ENCODE measurements around the gene WDR45.
"Not testable (repeated sequence)": the region's sequence is repeated elsewhere in the genome, so short reads cannot be mapped to it uniquely, and the experiment has no call there.

The WDR45 gene

DNA sequence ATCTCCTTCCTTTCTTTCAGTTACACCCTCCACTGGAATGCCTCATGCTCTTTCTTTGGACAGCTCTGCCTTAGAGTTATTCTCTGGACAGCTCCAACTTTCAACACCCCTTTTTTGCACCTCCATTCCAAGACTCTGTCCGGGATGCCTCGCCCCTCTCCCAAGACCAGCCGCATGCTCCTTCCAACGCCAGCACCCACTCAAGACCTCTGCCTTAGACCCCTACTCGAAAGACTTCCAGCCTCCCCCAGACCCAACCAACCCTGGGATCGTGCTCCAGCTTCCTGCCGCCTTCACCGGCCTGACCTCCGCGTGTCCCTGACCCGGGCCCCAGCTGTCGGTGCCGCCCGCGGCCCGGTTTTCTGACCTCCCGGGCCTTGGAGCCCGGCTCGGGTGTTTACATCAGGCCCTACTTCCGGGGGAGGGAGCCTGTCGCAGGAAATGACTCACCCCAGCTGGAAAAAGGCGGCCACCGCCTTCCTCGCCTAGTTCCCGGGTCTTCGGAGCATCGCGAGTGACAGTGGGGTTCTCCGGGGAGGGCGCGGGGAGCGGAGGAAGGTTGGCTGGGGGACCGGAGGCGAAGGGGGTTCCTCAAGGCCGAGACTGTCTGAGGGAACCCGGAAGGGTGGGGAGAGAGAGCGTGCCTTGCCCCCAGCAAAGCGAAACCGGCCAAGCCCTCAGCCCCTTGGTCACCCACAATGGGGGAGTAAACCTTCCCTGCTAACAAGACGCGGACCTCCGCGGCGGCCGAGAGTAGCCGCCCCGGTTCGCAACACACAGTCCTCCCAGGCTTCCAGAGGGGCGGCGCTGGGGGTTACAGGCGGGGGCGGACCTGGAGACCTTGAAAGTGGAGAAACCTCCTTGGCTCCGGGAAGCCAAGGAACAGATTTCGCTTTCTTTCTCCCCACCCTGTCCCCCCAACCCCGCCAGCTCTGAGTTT, at the start of gene WDR45:
TSS of gene WDR45 (minus strand) at position 399 of the 940 bp plus-strand sequence. CDS start 1,792 bp downstream, outside the sequence.
- peak; percentile 66 for DNase-seq

- DNase-seq = no peak
Observed at GRCh38 chrX:49129427-49129826, 49.7 kb upstream of the WDR45 start.

DNA sequence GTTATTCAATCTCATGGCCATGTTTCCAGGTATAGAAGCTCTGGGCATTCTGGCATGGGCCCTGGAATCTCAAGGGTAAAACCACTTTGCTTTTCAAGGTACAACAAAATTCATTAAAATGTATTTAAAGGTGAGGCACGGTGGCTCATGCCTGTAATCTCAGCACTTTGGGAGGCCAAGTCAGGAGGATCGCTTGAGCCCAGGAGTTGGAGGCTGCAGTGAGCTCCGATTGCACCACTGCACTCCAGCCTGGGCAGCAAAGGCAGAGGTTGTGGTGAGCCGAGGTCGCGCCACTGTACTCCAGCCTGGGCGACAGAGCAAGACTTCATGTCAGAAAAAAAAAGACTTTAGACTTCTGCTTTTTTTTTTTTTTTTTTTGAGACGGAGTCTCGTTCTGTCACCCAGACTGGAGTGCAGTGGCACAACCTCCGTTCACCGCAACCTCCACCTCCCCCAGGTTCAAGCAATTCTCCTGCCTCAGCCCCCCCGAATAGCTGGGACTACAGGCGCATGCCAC, 48.1 kb upstream of the WDR45 start:
- DNase-seq = not testable (repeated sequence)

DNA sequence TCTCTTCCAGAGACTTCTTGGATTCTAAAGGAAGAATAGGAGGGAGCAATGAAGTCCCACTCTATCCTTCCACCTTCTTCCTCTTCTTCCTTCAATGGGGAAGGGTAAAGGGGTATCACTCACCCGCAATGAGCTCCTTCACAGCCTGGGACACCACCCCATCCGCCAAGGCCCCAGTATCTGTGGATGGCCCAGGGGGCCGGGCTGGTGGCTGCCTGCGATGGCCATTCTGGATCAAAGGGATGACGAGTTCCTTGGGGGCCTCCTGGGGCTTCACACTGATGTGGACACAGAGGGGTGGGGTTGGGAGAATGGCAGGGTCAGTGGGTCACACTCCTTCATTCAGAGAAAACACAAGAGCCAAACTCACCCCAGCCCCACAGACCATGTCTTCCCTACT, 42.8 kb upstream of the WDR45 start:
- no peak for DNase-seq

DNA sequence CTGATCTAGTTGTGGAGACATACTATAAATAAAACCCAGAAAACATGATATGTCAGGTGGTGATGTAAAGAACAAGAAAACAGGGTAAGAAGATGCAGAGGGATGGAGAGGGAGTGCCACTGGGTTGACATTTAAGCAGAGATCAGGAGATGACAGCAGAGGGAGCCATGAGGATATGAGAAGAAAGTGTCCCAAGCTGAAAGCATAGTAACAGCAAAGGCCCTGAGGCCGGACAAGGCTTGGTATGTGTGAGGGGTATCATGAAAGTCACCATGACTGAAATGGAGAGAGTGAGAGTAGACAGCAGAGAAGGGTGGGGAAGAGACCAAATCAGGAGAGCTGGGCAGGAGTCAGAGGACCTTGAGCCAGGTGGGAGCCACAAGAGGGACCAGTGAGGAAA, 40.4 kb upstream of the WDR45 start:
- no peak for DNase-seq

- DNase-seq = no peak
Observed at GRCh38 chrX:49117581-49117980, 37.9 kb upstream of the WDR45 start.

- no peak for DNase-seq
Observed at GRCh38 chrX:49116716-49117115, 37.0 kb upstream of the WDR45 start.

DNA sequence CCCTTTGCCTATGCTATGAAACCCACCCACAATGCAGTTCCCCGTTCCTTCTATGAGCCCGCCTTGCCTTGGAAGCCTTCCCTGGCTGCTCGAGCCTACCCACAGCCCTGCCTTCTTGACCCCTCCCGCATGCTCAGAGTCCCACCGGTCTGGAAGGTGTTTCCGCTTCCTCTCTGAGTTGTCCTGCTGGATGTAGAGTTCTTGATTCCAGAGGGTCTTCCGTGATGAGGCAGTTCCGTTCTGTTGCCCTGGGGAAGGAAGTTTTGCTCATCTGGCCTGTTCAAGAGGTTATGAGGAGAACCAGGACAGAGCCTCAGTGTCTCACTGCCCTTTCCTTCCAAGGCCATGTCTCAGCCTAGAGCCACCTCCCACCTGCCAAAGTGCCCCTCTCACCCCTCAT, 36.4 kb upstream of the WDR45 start:
- DNase-seq = no peak

DNA sequence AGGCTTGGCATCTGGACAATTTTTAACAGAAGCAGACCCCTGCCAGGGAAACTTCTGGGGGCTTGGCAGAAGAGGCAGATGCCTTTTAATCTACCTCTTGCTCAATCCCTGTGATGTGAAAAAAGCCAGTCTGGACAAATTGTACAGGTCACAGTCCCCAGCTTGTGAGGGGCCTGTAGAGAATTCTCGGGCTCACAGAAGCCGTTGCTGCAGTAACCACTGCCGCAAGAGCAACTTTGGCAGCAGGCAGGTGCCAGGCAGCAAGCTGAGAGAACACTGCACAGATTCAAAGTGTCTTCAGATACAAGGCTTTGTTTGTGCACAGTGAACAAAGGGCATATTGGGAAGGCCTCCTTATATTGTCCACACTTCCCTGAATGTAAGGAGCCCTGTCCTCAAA, 32.1 kb upstream of the WDR45 start:
- DNase-seq = no peak

GRCh38 chrX:49110417-49110816, 30.7 kb upstream of the WDR45 start:
- DNase-seq = no peak

DNA sequence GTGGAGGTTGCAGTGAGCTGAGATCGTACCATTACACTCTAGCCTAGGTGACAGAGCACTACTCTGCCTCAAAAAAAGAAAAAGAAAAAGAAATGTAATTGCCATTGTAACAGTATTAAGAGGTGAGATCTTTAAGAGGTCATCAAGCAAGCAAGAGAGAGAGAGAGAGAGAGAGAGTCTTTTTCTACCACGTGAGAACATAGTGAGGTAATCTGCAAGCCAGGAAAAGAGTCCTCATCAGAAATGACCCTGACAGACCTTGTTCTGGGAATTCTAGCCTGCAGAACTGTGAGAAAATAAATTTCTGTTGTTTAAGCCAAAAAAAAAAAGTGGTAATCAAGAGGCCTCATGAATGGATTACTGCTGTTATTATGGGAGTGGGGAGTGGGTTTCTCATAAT, 29.0 kb upstream of the WDR45 start:
- DNase-seq = no peak

DNA sequence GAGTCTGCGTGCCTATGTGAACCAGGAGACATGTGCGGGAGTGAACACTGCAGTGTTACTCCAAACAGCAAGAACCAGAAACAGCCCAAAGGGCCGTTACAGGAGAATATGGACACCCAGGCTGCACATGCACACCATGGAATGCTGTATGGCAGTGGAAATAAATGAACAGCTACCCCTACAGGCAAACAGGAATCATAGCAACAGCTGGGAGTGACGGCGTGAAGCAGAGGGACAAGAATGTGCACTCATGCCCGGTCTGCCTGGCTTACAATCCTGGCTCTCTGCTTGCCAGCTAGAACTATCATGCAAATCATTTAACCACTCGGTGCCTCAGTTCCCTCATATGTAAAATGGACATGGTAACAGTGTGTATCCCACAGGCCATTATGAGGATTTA, 27.2 kb upstream of the WDR45 start:
- DNase-seq = no peak

DNA sequence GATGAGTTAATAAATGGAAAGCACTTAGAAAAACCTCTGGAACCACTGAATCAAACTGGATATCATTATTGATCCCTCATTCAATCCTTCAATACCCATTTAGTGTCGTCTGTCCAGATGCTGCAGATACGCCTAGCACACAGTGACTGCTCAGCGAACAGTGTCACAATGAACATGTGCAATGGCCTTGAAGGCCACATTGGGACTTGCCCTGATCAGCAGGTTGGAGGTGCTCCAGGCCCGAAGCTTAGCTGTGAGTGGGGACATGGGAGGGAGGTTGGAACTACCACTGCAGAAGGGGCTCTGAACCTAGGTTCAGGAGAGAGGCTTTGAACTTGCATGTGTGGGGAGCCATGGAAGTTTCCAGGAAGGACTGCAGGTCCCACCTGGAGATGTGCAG, 26.6 kb upstream of the WDR45 start:
- DNase-seq = no peak

DNA sequence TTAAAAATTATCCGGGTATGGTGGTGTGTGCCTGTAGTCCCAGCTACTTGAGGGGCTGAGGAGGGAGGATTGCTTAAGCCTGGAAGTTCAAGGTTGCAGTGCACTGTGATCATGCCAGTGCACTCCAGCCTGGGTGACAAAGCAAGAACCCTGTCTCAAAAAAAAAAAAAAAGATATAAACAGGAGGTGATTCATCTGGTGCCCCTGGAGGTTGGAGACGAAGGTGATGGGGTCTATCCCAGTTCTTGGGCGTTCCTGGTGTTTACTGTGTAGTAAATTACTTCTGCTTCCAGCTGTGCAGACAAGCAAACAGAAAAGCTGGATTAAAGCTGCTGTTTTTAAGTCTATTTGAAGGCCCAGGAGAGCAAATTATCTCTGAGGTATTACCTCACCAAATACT, 23.9 kb upstream of the WDR45 start:
- DNase-seq = no peak

DNA sequence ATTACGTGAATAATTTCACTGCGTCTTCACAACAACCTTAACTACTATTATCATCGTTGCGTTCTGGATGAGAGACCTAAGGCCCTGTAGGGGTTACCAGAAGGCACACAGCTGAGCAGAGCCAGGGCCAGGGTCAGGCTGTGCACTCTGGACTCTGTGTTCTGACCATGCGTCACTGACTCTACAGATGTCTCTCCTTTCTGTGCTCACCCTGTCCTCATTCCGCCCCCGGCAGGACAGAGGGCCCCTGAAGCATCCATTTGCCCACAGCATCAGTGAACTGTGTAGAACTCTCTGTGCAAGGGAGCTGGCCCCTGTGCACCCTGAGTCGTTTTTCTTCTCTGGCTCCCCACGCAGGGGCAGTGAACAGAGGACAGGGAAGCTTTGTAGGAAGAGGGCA, 22.5 kb upstream of the WDR45 start:
- DNase-seq = no peak

DNA sequence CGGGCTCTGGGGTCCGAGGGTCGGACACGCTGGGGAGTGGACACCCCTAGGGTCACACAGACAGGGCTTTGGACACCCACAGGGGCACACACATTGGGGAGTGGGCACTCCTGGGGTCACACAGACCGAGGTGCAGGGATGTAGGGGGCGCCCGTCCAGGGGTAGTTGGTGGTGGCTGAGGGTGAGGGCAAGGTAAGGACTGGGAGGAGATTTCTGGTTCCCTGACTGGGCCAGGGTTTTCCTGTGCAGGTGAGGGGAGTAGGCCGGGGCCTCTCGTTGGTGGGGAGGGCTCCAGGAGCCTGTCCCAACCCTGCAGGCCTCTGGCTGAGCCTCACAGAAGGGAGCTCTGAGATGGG, 21.9 kb upstream of the WDR45 start:
- no peak for DNase-seq

- DNase-seq = peak; percentile 81
Observed at GRCh38 chrX:49100704-49101628, 21.3 kb upstream of the WDR45 start.

DNA sequence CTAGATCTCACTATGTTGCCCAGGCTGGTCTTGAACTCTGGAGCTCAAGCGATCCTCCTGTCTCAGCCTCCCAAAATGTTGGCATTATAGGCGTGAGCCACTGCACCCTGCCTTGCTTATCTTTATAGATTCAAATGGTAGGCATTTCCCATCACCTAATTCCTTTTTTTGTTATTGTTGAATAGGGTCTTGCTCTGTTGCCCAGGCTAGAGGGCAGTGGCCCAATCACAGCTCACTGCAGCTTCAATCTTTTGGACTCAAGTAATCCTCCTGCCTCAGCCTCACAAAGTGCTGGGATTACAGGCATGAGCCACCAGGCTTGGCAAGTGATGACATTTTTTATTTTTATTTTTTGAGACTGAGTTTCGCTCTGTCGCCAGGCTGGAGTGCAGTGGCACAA, 16.7 kb upstream of the WDR45 start:
- no peak for DNase-seq

DNA sequence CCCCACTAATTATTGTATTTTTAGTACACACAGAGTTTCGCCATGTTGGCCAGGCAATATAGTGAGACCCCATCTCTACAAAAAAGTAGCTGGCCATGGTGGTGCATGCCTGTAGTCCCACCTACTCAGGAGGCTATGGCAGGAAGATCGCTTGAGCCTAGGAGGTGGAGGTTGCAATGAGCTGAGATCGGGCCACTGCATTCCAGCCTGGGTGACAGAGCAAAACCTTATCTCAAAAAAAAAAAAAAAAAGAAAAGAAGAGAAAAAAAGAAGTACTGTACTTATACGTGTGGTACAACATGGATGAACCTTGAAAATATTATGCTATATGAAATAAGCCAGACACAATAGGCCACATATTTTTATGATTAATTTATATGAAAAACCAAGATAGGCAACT, 9.9 kb upstream of the WDR45 start:
- DNase-seq = no peak

DNA sequence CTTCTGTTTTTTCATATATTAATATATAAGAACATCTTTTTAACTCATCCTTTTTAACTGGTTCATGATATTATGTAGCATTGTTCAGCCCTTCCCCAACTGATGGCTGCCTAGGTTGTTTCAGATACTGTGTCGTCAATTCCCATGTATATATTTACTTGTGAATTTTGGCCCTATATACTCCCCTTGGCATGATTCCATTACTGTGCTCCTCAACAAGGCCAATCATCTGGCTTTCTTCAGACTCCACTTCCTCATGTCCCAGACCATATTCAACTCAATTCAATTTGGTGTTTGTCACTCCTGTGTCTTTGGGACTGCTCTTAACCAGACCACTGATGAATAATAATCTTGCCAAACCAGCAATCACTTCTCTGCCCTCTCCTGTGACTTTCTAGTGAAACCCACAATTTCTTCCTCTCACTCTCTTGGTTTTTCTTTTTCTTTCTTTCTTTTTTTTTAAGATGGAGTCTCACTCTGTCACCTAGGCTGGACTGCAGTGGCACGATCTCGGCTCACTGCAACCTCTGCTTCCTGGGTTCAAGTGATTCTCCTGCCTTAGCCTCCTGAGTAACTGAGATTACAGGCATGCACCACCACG, 2.7 kb upstream of the WDR45 start:
- no peak for DNase-seq

- DNase-seq = no peak
Observed at GRCh38 chrX:49077941-49078340, 1.7 kb downstream of the WDR45 start.

DNA sequence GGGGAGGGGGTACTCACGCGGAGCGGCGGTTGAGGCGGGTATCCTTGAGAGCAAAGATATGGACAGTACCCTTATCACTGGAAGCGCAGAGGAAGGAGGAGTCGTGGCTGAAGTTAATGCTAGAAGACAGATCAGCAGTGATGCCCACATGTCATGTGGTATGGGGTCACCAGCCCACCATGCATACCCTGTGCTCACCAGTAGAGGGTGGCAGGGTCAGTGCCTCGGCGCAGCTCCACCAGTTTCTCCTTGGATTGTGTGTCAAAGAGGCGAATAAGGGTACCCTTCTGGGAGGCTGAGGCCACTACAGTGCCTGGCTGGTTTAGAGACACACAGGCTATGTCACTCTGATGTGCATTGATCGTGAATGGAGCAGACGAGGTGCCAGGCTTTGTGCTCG, 4.3 kb downstream of the WDR45 start:
- DNase-seq = no peak

Measured in activated CD4-positive, alpha-beta T cell treated with anti-CD3 and anti-CD28 coated beads, Interleukin-2, amount 50 U/mL, for 1 hour (primary cell).